HK-2 (cell line): Measurements from ENCODE around the gene SLC6A13.
"Not testable (repeated sequence)": the region's sequence is repeated elsewhere in the genome, so short reads cannot be mapped to it uniquely, and the experiment has no call there.

ENCODE experiments used
- DNase-seq: peaks from one replicate; pipeline ENCODE4 v3.0.0-alpha.2; 2018; ENCODE audit not compliant: unreplicated experiment

The SLC6A13 gene

GRCh38 chr12:197911-198695, 64.5 kb downstream of the SLC6A13 start:
- no peak for DNase-seq

GRCh38 chr12:197347-197746, 65.3 kb downstream of the SLC6A13 start:
- no peak for DNase-seq

- DNase-seq = no peak
Observed at GRCh38 chr12:196436-196835, 66.2 kb downstream of the SLC6A13 start.

- DNase-seq = no peak
Observed at GRCh38 chr12:195951-196350, 66.7 kb downstream of the SLC6A13 start.

- DNase-seq = no peak
Observed at GRCh38 chr12:195156-195555, 67.5 kb downstream of the SLC6A13 start.

GRCh38 chr12:194276-194675, 68.4 kb downstream of the SLC6A13 start:
- no peak for DNase-seq

GRCh38 chr12:193261-193660, 69.4 kb downstream of the SLC6A13 start:
- no peak for DNase-seq

GRCh38 chr12:191541-191940, 71.1 kb downstream of the SLC6A13 start:
- no peak for DNase-seq

- no peak for DNase-seq
Observed at GRCh38 chr12:190881-191280, 71.8 kb downstream of the SLC6A13 start.

- DNase-seq = no peak
Observed at GRCh38 chr12:189622-189962, 73.0 kb downstream of the SLC6A13 start.

- DNase-seq = peak; percentile 47
Observed at GRCh38 chr12:188910-189621, 73.6 kb downstream of the SLC6A13 start.

GRCh38 chr12:187986-188909, 74.4 kb downstream of the SLC6A13 start:
- DNase-seq = not testable (repeated sequence)

- DNase-seq = no peak
Observed at GRCh38 chr12:186006-186625, 76.5 kb downstream of the SLC6A13 start.

- no peak for DNase-seq
Observed at GRCh38 chr12:185576-185955, 77.1 kb downstream of the SLC6A13 start.

GRCh38 chr12:184811-185575, 77.6 kb downstream of the SLC6A13 start:
- no peak for DNase-seq

GRCh38 chr12:182381-182892, 80.2 kb downstream of the SLC6A13 start:
- peak; percentile 61 for DNase-seq

- no peak for DNase-seq
Observed at GRCh38 chr12:181921-182320, 80.7 kb downstream of the SLC6A13 start.

GRCh38 chr12:180445-180844, 82.2 kb downstream of the SLC6A13 start:
- peak; percentile 84 for DNase-seq

- DNase-seq = no peak
Observed at GRCh38 chr12:179885-180284, 82.8 kb downstream of the SLC6A13 start.

- DNase-seq = no peak
Observed at GRCh38 chr12:179131-179884, 83.3 kb downstream of the SLC6A13 start.
